Measurements from ENCODE around the gene SGMS1.

Gene SGMS1

GRCh38 chr10:50335397-50335796, 288.4 kb downstream of the SGMS1 start:
- no peak overlapping the region for H3K4me3 ChIP-seq (ENCODE audit: low read length)
- TF ChIP-seq, protein P1, sequence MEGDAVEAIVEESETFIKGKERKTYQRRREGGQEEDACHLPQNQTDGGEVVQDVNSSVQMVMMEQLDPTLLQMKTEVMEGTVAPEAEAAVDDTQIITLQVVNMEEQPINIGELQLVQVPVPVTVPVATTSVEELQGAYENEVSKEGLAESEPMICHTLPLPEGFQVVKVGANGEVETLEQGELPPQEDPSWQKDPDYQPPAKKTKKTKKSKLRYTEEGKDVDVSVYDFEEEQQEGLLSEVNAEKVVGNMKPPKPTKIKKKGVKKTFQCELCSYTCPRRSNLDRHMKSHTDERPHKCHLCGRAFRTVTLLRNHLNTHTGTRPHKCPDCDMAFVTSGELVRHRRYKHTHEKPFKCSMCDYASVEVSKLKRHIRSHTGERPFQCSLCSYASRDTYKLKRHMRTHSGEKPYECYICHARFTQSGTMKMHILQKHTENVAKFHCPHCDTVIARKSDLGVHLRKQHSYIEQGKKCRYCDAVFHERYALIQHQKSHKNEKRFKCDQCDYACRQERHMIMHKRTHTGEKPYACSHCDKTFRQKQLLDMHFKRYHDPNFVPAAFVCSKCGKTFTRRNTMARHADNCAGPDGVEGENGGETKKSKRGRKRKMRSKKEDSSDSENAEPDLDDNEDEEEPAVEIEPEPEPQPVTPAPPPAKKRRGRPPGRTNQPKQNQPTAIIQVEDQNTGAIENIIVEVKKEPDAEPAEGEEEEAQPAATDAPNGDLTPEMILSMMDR (IDR thresholded peaks at IDR 0.05; ENCODE audit: insufficient read depth, low read depth, low read length, missing control alignments), result no peak
- DNase-seq (ENCODE audit: low read depth), result no peak

DNA sequence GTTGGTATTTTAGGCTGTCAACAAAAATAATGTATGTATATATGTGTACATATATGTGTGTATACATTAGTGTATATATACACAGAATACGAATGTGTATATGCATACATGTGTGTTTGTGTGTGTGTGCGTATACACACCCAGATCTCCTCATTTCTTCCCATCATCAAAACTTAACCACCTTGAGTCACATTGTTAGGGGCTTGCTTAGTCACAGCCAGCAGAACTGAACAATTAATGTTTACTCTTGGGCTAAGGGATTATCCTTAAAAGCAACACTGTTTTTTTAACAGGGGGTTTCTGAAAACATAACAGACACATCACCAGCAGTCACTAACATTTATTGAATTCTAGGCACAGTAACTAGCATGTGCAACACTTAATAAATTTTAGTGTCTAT, 289.5 kb downstream of the SGMS1 start:
- peak; percentile 47 for DNase-seq (ENCODE audit: low read depth)
- no peak overlapping the region for H3K4me3 ChIP-seq (ENCODE audit: low read length)
- TF ChIP-seq, protein P1 (IDR thresholded peaks at IDR 0.05; ENCODE audit: insufficient read depth, low read depth, low read length, missing control alignments), result no peak

DNA sequence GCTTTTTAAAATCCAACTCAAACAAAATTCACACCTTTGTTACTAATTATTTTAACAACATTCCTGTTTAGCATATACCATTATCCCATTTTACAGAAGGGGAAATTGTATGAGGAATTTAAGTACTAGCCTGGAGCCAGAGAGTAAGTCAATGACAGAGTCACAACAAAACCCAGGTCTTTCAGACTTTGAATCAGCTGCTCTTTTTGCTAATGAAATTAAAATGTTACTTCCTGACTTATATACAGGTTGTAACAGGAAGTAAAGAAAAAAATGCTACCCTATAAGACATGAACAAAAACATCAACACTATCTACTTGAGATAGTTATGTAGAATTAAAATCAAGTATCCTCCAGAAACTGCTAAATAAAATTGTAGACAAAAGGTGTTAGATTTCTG, 289.9 kb downstream of the SGMS1 start:
- TF ChIP-seq, protein P1 (IDR thresholded peaks at IDR 0.05; ENCODE audit: insufficient read depth, low read depth, low read length, missing control alignments), result no peak
- no peak overlapping the region for H3K4me3 ChIP-seq (ENCODE audit: low read length)
- no peak for DNase-seq (ENCODE audit: low read depth)

GRCh38 chr10:50332108-50332842, 291.5 kb downstream of the SGMS1 start:
- TF ChIP-seq, protein P1 (IDR thresholded peaks at IDR 0.05; ENCODE audit: insufficient read depth, low read depth, low read length, missing control alignments), result no peak
- no peak overlapping the region for H3K4me3 ChIP-seq (ENCODE audit: low read length)
- DNase-seq (ENCODE audit: low read depth), result no peak

- no peak overlapping the region for H3K4me3 ChIP-seq (ENCODE audit: low read length)
- DNase-seq (ENCODE audit: low read depth), result no peak
- TF ChIP-seq, protein P1 (IDR thresholded peaks at IDR 0.05; ENCODE audit: insufficient read depth, low read depth, low read length, missing control alignments), result no peak
These were observed 292.3 kb downstream of the SGMS1 start for GRCh38 chr10:50331486-50331885.

DNA sequence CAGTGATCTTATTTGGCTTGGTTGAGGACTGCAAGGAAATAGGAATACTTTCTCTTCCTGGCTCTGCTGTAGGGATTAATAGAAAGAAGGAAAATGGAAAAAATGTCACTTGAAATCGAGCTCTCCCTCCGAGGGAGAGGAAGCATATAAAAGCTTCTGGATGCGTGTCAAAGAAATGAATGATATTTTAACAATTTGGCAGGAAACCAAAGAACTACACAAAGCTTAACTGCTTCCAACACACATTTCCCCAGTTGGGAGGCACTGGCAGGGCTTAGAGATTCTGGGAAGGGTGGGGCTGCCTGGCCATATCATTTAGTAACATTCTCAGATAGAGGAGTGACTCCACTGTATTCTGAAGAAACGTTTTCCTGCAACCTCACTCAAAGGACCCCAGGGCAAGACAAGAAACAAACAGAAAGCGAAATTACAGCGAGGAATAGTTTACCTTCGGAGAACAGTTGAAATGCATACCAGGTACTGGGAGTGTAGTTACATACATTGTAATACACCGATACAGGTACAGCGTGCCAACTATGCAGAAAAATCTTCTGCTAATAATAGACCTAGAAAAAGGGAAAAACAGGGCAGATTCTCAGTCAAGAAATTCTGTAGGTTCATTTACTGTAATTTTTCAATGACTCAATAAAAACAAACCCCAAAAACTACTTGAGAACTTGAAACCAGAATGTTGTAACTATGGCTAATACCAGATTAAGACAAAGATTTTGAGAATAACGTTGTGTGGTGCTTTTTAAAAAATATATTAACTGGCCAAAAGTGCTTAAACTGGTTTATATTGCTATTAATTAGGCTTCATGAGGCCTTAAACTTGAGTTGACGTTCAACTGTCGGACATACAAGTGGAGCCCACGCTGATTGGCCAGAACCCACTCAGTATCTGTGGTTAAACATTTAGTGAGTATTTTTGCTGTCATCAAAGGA, 296.7 kb downstream of the SGMS1 start:
- TF ChIP-seq, protein P1 (IDR thresholded peaks at IDR 0.05; ENCODE audit: insufficient read depth, low read depth, low read length, missing control alignments), result no peak
- peak; percentile 82 for DNase-seq (ENCODE audit: low read depth)
- H3K4me3 ChIP-seq (ENCODE audit: low read length), result peak overlapping the region; percentile 38

All from epithelial cell of esophagus (primary cell).